K562 (cell line): Measurements from ENCODE around the gene EGFR. TPM values are rescaled to one million over a fixed set of nuclear protein-coding genes. Genes with fewer than 3 reads are reported as not detected.

Experiments used
- ATAC-seq: fragments of 200-7000 bp; cut with Tn5 transposase; 3 replicates; pipeline ENCODE4 v1.9.1; 2020; ENCODE audit warnings: moderate library complexity
- BruUV-seq: library from RNA; stranded (reverse); fragments of 400-500 nt; replicated peaks from 2 replicates; lab custom pipeline; 2021; lab: Mats Ljungman, UMichigan
- CTCF ChIA-PET: fragments of 300-600 bp; formaldehyde crosslinking; extraction: SDS; loops from one replicate; lab custom pipeline; 2021; ENCODE audit warnings: low intra/inter-chr PET ratio; lab: Yijun Ruan, JAX
- POLR2A ChIA-PET: fragments of 300-600, 350-650 bp; sonication (Branson Sonifier 250); formaldehyde crosslinking; extraction: SDS; loops from one replicate; lab custom pipeline; 2021; ENCODE audit warnings: antibody characterized with exemption, inconsistent platforms; lab: Yijun Ruan, JAX
- DNase-seq, 4 experiments: peaks; one replicate each; pipeline versions ENCODE4 v3.0.0 to v3.0.0-alpha.2; 2011 to 2018; ENCODE audit warnings: low spot score in 3 of 4, mixed read lengths in 3 of 4; ENCODE audit errors: extremely low read depth in 1 of 4
- FAIRE-seq: peaks from 2 replicates; lab custom pipeline; 2011; peaks lifted over from hg19 to GRCh38; lab: Jason Lieb, UNC
- H2AFZ ChIP-seq: 2 replicates; pipeline ENCODE4 v1.6.0; 2011; ENCODE audit warnings: low read depth, low read length, control low read depth, inconsistent platforms
- H3K27ac ChIP-seq: fragments of 200-600 bp; 3 replicates; pipeline ENCODE4 v1.8.0; 2011; ENCODE audit warnings: low read depth, mild to moderate bottlenecking, control low read depth, inconsistent platforms, low read length, moderate library complexity, mixed read lengths; ENCODE audit errors: extremely low read depth
- H3K27me3 ChIP-seq, 2 experiments: fragments of 300-600 bp in 1 of 2; 2 replicates in 1 of 2; 3 replicates in 1 of 2; pipeline versions ENCODE4 v1.6.0 to v1.8.0; 2011; ENCODE audit warnings: inconsistent platforms in 2 of 2, low read length in 2 of 2, mild to moderate bottlenecking in 1 of 2, mixed read lengths in 1 of 2, moderate library complexity in 1 of 2; ENCODE audit not compliant: control insufficient read depth in 2 of 2, insufficient read depth in 2 of 2
- H3K36me3 ChIP-seq: fragments of 300-600 bp; 3 replicates; pipeline ENCODE4 v1.8.0; 2011; ENCODE audit warnings: mild to moderate bottlenecking, low read length, inconsistent platforms; ENCODE audit not compliant: control insufficient read depth, insufficient read depth
- H3K4me1 ChIP-seq, 2 experiments: fragments of 200-600 bp in 1 of 2; replicated peaks in 1 of 2; 2 replicates in 1 of 2; 3 replicates in 1 of 2; pipeline versions ENCODE4 v1.5.1 to v1.8.0; 2011; ENCODE audit warnings: inconsistent platforms in 2 of 2, low read length in 2 of 2, mild to moderate bottlenecking in 1 of 2, mixed read lengths in 1 of 2, moderate library complexity in 1 of 2; ENCODE audit not compliant: control insufficient read depth in 2 of 2, insufficient read depth in 2 of 2
- H3K4me2 ChIP-seq: 2 replicates; pipeline ENCODE4 v1.6.1; 2011; ENCODE audit warnings: low read length, control low read depth, inconsistent platforms, mixed read lengths; ENCODE audit not compliant: insufficient read depth
- H3K4me3 ChIP-seq: fragments of 200-600 bp; sonication (generic), shearing (Covaris generic); 2 replicates; pipeline ENCODE4 v1.5.1; 2016; ENCODE audit warnings: control low read depth, inconsistent platforms
- H3K79me2 ChIP-seq: fragments of 200-600 bp; 3 replicates; pipeline ENCODE4 v1.8.0; 2011; ENCODE audit warnings: low read length, inconsistent platforms; ENCODE audit not compliant: control insufficient read depth, insufficient read depth
- H3K9ac ChIP-seq, 2 experiments: 2 replicates each; pipeline versions ENCODE4 v1.6.0 to v1.6.1; 2011; ENCODE audit warnings: low read depth in 2 of 2, low read length in 2 of 2, control low read depth in 1 of 2, inconsistent platforms in 1 of 2, mild to moderate bottlenecking in 1 of 2, mixed read lengths in 1 of 2; ENCODE audit not compliant: insufficient read depth in 1 of 2
- H3K9me1 ChIP-seq: one replicate; pipeline ENCODE4 v1.6.0; 2011; ENCODE audit warnings: inconsistent platforms, mild to moderate bottlenecking, low read length, moderate library complexity; ENCODE audit not compliant: control insufficient read depth, insufficient read depth
- H3K9me3 ChIP-seq: replicated peaks from 2 replicates; pipeline ENCODE4 v1.5.1; 2011; ENCODE audit warnings: low read depth, low read length, inconsistent platforms; ENCODE audit not compliant: control insufficient read depth, insufficient read depth
- H4K20me1 ChIP-seq: replicated peaks from 2 replicates; pipeline ENCODE4 v1.6.1; 2011; ENCODE audit warnings: low read length, inconsistent platforms, mixed read lengths; ENCODE audit not compliant: control insufficient read depth, insufficient read depth
- BCL6 ChIP-seq: fragments of 250-450 bp; sonication (Bioruptor Pico); IDR thresholded peaks from 2 replicates; pipeline ENCODE4 v1.4.0; 2020
- BMI1 ChIP-seq: fragments of 150-350 bp; IDR thresholded peaks from 2 replicates; pipeline ENCODE4 v1.6.1; 2014; ENCODE audit warnings: low read length
- EP400 ChIP-seq: fragments of 450-650 bp; IDR thresholded peaks from 2 replicates; pipeline ENCODE4 v1.6.1; 2017; ENCODE audit warnings: antibody characterized with exemption, mild to moderate bottlenecking, moderate library complexity
- HMG20A ChIP-seq: fragments of 450-650 bp; formaldehyde crosslinking; conservative IDR thresholded peaks from 2 replicates; pipeline ENCODE4 v1.4.0; 2020; ENCODE audit warnings: mild to moderate bottlenecking, mixed read lengths
- NEUROD1 ChIP-seq: fragments of 150-350 bp; IDR thresholded peaks from 2 replicates; pipeline ENCODE4 v1.6.1; 2014; ENCODE audit warnings: borderline replicate concordance, low read length, low read depth; ENCODE audit not compliant: partially characterized antibody
- OTX1 ChIP-seq: fragments of 450-650 bp; formaldehyde crosslinking; IDR thresholded peaks from 2 replicates; pipeline ENCODE4 v1.4.0; 2022; ENCODE audit warnings: mild to moderate bottlenecking
- POLR2G ChIP-seq: fragments of 200-400 bp; formaldehyde crosslinking; IDR thresholded peaks from 2 replicates; pipeline ENCODE4 v1.6.1; 2017; ENCODE audit warnings: low read depth, mild to moderate bottlenecking, antibody characterized with exemption, low read length, moderate library complexity
- THRB ChIP-seq: fragments of 450-650 bp; formaldehyde crosslinking; conservative IDR thresholded peaks from 2 replicates; pipeline ENCODE4 v1.4.0; 2022; ENCODE audit warnings: mild to moderate bottlenecking, missing genetic modification characterization
- ZBTB34 ChIP-seq: fragments of 250-450 bp; sonication (Bioruptor Pico); IDR thresholded peaks from 2 replicates; pipeline ENCODE4 v1.8.0; 2021; ENCODE audit warnings: mild to moderate bottlenecking, moderate library complexity
- ZBTB8A ChIP-seq: fragments of 450-650 bp; IDR thresholded peaks from 2 replicates; pipeline ENCODE4 v1.6.1; 2018; ENCODE audit warnings: mild to moderate bottlenecking, moderate library complexity; ENCODE audit not compliant: partially characterized antibody
- ZNF12 ChIP-seq: sonication (generic); formaldehyde crosslinking; IDR thresholded peaks from 2 replicates; pipeline ENCODE4 v1.4.0; 2020; ENCODE audit warnings: mild to moderate bottlenecking, missing genetic modification reagents
- ZNF263 ChIP-seq: sonication (generic); formaldehyde crosslinking; IDR thresholded peaks from 2 replicates; pipeline ENCODE4 v1.8.0; 2022; ENCODE audit warnings: mild to moderate bottlenecking, missing genetic modification reagents, borderline replicate concordance
- ZNF384 ChIP-seq: IDR thresholded peaks from 2 replicates; pipeline ENCODE4 v1.6.1; 2012; ENCODE audit warnings: low read depth, low read length, improper control_type of control experiment
- WGBS: fragments of 100-300 bp; shearing (Covaris generic); methylation state at CpG from one replicate; pipeline ENCODE4 v1.1.6; 2016; ENCODE audit warnings: low coverage, mixed read lengths; ENCODE audit not compliant: insufficient coverage; ENCODE audit errors: missing lambda C conversion rate; 5-methylcytosine and 5-hydroxymethylcytosine counted together
- in situ Hi-C: fragments of 300-500 bp; cut with MboI; formaldehyde crosslinking; loops from 4 replicates; pipeline ENCODE4 v1.15.0; 2018; ENCODE audit warnings: inconsistent platforms, mixed read lengths
- intact Hi-C: fragments of 100-400 bp; cut with micrococcal nuclease; formaldehyde crosslinking; loops from 2 replicates; pipeline ENCODE4 v1.14.2; 2022
- polyA plus RNA-seq, 8 experiments: library from polyadenylated mRNA; depleted of rRNA in 4 of 8; stranded (reverse) in 5 of 8; unstranded in 3 of 8; fragments of >200 nt; fragmentation: Nextera tagmentation in 2 of 8; fragmentation: Illumina TruSeq in 1 of 8; extraction: Ambion mirVana in 2 of 8; extraction: Trizol in 1 of 8; gene quantifications; 2 replicates each; pipeline versions ENCODE4 v1.2.1 to v1.2.3, GENCODE V29; 2011 to 2014; ENCODE audit warnings: inconsistent platforms in 1 of 8, missing spikeins in 1 of 8
- total RNA-seq, 7 experiments: library from RNA; depleted of rRNA in 6 of 7; stranded (reverse); fragments of >200 nt in 6 of 7; fragmentation: Illumina TruSeq in 2 of 7; extraction: Trizol in 2 of 7; gene quantifications; 2 replicates each; pipeline versions ENCODE4 v1.2.1 to v1.2.3, GENCODE V29; 2011 to 2021; ENCODE audit warnings: low replicate concordance in 1 of 7

EGFR gene
- total and polyA plus RNA-seq, 9 of the 15 experiments (the other 6 are each of a cell fraction or from before 2014, with no cell fraction given): 0.13 TPM; not detected in 8

GRCh38 chr7:55148571-55148970 is 129.8 kb downstream of the EGFR start:
- intact Hi-C loops: loop anchor here (10.0 kb wide), 1 partner anchor 374 kb away; no protein-coding TSS in a partner anchor
- TF ChIP-seq NEUROD1: no peak
- no peak for TF ChIP-seq ZBTB34 (CRISPR knock-in tag)
- no peak for TF ChIP-seq HMG20A (CRISPR knock-in tag)
- no peak for TF ChIP-seq EP400
- TF ChIP-seq POLR2G: no peak
- no peak for TF ChIP-seq THRB (CRISPR knock-in tag)
- TF ChIP-seq ZNF12 (CRISPR knock-in tag): no peak
- no peak for TF ChIP-seq ZBTB8A
- no peak for TF ChIP-seq OTX1 (CRISPR knock-in tag)
- TF ChIP-seq ZNF263 (CRISPR knock-in tag): no peak
- no peak for TF ChIP-seq BMI1
- TF ChIP-seq ZNF384: no peak
- no peak for TF ChIP-seq BCL6 (CRISPR knock-in tag)
- no peak for FAIRE-seq

More at GRCh38 chr7:55148571-55148970, 129.8 kb downstream of the EGFR start:
- Histone ChIP-seq H3K4me3 (no peak overlapping the region), H3K27me3 (peaks cover 8 to 63% of the 10 kb centered on the region in 2 experiments), H3K9me1 (no peaks in the 10 kb centered on the region), H2AFZ (no peak overlapping the region), H3K9me3 (no peaks in the 10 kb centered on the region), H3K79me2 (no peaks in the 10 kb centered on the region), H3K27ac (no peak overlapping the region), H3K4me2 (no peak overlapping the region), H3K4me1 (peaks cover 0 to 7% of the 10 kb centered on the region in 2 experiments; a peak in 1 of 5 replicates), H3K9ac (no peak overlapping the region), H4K20me1 (no peaks in the 10 kb centered on the region; the same call in 1 of the 2 replicates), H3K36me3 (no peaks in the 10 kb centered on the region)
- in situ Hi-C loops: no loop called here
- no peak for DNase-seq
- WGBS: 0% methylated on average over 3 of the region's 3 CpGs
- BruUV-seq: no TSS peak
- POLR2A ChIA-PET: no interaction called here
- no peak for ATAC-seq
- CTCF ChIA-PET: interaction anchor here (0.6 kb wide), 1 partner anchor 132 kb away, joined by 3 read pairs; no protein-coding TSS in a partner anchor
